OCI-LY1 (cell line): ENCODE results near the gene ALDH16A1.

ENCODE experiments used
- H2AFZ ChIP-seq: fragments of 200-600 bp; sonication (generic), shearing (Covaris generic); 2 replicates; pipeline ENCODE4 v1.6.0; 2014; ENCODE audit warnings: antibody characterized with exemption, mild to moderate bottlenecking, low read length
- H3F3A ChIP-seq: fragments of 200-600 bp; sonication (generic), shearing (Covaris generic); 2 replicates; pipeline ENCODE4 v1.6.0; 2014; ENCODE audit warnings: mild to moderate bottlenecking, antibody characterized with exemption, low read length, moderate library complexity; ENCODE audit not compliant: insufficient read depth
- H3K27ac ChIP-seq: fragments of 200-600 bp; sonication (generic); 2 replicates; pipeline ENCODE4 v1.5.1; 2014; ENCODE audit warnings: low read length, mixed run types, mild to moderate bottlenecking, low read depth; ENCODE audit not compliant: poor library complexity, severe bottlenecking
- H3K27me3 ChIP-seq: fragments of 200-600 bp; sonication (generic); 2 replicates; pipeline ENCODE4 v1.6.0; 2014; ENCODE audit warnings: antibody characterized with exemption, mild to moderate bottlenecking, low read length, moderate library complexity; ENCODE audit not compliant: insufficient read depth
- H3K36me3 ChIP-seq: fragments of 200-600 bp; sonication (generic); 2 replicates; pipeline ENCODE4 v1.6.1; 2014; ENCODE audit warnings: mild to moderate bottlenecking, antibody characterized with exemption, low read length, moderate library complexity, mixed read lengths; ENCODE audit not compliant: insufficient read depth
- H3K4me1 ChIP-seq: fragments of 200-600 bp; sonication (generic); 2 replicates; pipeline ENCODE4 v1.5.1; 2014; ENCODE audit warnings: mild to moderate bottlenecking, low read length, moderate library complexity; ENCODE audit not compliant: insufficient read depth, severe bottlenecking
- H3K4me2 ChIP-seq: fragments of 200-600 bp; sonication (generic), shearing (Covaris generic); 2 replicates; pipeline ENCODE4 v1.6.1; 2014; ENCODE audit warnings: low read length
- H3K4me3 ChIP-seq: fragments of 200-600 bp; sonication (generic); 2 replicates; pipeline ENCODE4 v1.5.1; 2014; ENCODE audit warnings: low read length, low read depth, mild to moderate bottlenecking, mixed read lengths; ENCODE audit not compliant: poor library complexity, severe bottlenecking
- H3K79me2 ChIP-seq: fragments of 200-600 bp; shearing (Covaris generic); 2 replicates; pipeline ENCODE4 v1.6.1; 2016; ENCODE audit warnings: mixed run types, low read length, mixed read lengths; ENCODE audit not compliant: insufficient read depth
- H3K9ac ChIP-seq: fragments of 200-600 bp; sonication (generic), shearing (Covaris generic); 2 replicates; pipeline ENCODE4 v1.6.1; 2014; ENCODE audit warnings: mild to moderate bottlenecking, low read length, mixed read lengths
- H3K9me2 ChIP-seq: fragments of 200-600 bp; sonication (generic), shearing (Covaris generic); 2 replicates; pipeline ENCODE4 v1.6.1; 2014; ENCODE audit warnings: low read depth, mild to moderate bottlenecking, low read length, mixed read lengths
- H3K9me3 ChIP-seq: fragments of 200-600 bp; shearing (Covaris generic); 2 replicates; pipeline ENCODE4 v1.6.1; 2014; ENCODE audit warnings: low read length, mixed read lengths
- H4K20me1 ChIP-seq: fragments of 200-600 bp; sonication (generic), shearing (Covaris generic); 2 replicates; pipeline ENCODE4 v1.6.0; 2016; ENCODE audit warnings: mild to moderate bottlenecking, low read length; ENCODE audit not compliant: insufficient read depth
- EZH2 ChIP-seq: fragments of 200-600 bp; sonication (generic), shearing (Covaris generic); IDR thresholded peaks from 2 replicates; pipeline ENCODE4 v1.8.0; 2017; ENCODE audit warnings: borderline replicate concordance, mixed run types, mild to moderate bottlenecking, antibody characterized with exemption, low read length, moderate library complexity, mixed read lengths
- TF ChIP-seq, protein P1 (sequence below): fragments of 200-600 bp; sonication (generic), shearing (Covaris generic); IDR thresholded peaks from 2 replicates; pipeline ENCODE4 v1.5.1; 2017; ENCODE audit warnings: mild to moderate bottlenecking, antibody characterized with exemption, low read length, moderate library complexity, mixed read lengths

ALDH16A1 gene

DNA sequence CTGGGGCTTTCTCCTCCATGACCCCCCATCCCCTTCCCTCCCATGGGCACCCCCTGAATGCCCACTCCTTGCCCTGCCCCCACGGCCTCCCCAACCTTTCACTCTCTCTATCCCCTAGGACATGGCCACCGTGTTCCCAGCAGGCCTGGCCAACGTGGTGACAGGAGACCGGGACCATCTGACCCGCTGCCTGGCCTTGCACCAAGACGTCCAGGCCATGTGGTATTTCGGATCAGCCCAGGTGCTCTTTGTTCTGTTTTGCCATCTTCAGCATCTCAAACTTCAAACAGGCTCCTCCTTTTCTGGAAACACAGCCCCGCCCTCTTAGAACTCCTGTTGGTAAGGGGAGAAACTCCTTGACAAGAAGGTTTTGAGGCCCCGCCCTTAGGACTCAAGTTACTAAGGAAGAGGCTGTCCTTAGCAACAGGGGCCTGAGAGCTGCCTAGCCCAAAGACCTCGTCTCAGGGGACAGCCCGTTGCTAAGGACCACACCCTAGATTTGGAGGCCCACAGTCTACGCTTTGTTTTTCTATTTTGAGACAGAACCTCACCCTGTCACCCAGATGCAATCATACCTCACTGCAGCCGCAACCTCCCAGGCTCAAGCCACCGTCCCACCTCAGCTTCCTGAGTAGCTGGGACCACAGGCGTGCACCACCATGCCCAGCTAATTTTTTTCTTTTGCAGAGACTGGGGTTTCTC, 15.9 kb downstream of the ALDH16A1 start:
- Histone ChIP-seq H4K20me1 (no peaks in the 10 kb centered on the region), H3K27ac (peak overlapping the region; percentile 57), H3K27me3 (no peaks in the 10 kb centered on the region), H3K36me3 (peaks cover 4% of the 10 kb centered on the region), H3K9ac (no peak overlapping the region), H3K9me3 (no peaks in the 10 kb centered on the region), H3K4me3 (no peak overlapping the region), H3F3A (no peaks in the 10 kb centered on the region), H3K9me2 (no peaks in the 10 kb centered on the region), H2AFZ (no peak overlapping the region), H3K4me1 (peaks cover 31% of the 10 kb centered on the region), H3K79me2 (no peaks in the 10 kb centered on the region), H3K4me2 (no peak overlapping the region)
- TF ChIP-seq, protein P1, sequence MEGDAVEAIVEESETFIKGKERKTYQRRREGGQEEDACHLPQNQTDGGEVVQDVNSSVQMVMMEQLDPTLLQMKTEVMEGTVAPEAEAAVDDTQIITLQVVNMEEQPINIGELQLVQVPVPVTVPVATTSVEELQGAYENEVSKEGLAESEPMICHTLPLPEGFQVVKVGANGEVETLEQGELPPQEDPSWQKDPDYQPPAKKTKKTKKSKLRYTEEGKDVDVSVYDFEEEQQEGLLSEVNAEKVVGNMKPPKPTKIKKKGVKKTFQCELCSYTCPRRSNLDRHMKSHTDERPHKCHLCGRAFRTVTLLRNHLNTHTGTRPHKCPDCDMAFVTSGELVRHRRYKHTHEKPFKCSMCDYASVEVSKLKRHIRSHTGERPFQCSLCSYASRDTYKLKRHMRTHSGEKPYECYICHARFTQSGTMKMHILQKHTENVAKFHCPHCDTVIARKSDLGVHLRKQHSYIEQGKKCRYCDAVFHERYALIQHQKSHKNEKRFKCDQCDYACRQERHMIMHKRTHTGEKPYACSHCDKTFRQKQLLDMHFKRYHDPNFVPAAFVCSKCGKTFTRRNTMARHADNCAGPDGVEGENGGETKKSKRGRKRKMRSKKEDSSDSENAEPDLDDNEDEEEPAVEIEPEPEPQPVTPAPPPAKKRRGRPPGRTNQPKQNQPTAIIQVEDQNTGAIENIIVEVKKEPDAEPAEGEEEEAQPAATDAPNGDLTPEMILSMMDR, result no peak
- no peak for TF ChIP-seq EZH2

DNA sequence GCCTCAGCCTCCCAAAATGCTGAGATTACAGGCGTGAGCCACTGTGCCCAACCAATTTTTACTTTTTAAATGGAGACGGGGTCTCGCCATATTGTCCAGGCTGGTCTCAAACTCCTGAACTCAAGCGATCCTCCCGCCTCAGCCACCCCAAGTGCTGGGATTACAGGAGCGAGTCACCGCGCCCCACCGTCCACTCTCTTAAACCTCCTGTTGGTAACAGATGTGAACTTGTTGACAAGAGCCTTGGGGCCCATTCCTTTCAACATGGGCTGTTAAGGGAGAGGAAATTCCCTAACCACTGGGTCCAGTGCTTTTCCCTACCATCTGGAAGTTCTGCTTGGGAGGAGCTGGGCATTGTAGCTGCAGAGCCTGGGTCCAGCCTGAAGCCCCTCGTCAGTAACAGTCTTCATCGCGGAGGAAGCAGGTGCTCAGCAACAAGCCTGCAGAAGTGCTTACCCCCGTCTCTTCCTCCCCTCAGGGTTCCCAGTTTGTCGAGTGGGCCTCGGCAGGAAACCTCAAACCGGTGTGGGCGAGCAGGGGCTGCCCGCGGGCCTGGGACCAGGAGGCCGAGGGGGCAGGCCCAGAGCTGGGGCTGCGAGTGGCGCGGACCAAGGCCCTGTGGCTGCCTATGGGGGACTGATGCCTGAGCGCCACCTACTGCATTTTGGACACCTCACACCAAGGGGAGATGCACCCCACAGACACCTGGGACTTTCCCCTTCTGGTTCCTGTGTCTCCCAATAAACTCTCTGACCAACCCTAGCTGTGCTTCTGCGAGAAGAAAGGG, 17.0 kb downstream of the ALDH16A1 start:
- Histone ChIP-seq H2AFZ (no peak overlapping the region), H3K9ac (no peak overlapping the region), H3K4me1 (peaks cover 38% of the 10 kb centered on the region), H4K20me1 (no peaks in the 10 kb centered on the region), H3K27ac (peak overlapping the region; percentile 21), H3K36me3 (peaks cover 4% of the 10 kb centered on the region), H3K4me3 (no peak overlapping the region), H3K27me3 (no peaks in the 10 kb centered on the region), H3K79me2 (no peaks in the 10 kb centered on the region), H3K9me3 (no peaks in the 10 kb centered on the region), H3K9me2 (no peaks in the 10 kb centered on the region), H3F3A (no peaks in the 10 kb centered on the region), H3K4me2 (no peak overlapping the region)
- TF ChIP-seq, protein P1, result peak; percentile 78
- TF ChIP-seq EZH2, result no peak

DNA sequence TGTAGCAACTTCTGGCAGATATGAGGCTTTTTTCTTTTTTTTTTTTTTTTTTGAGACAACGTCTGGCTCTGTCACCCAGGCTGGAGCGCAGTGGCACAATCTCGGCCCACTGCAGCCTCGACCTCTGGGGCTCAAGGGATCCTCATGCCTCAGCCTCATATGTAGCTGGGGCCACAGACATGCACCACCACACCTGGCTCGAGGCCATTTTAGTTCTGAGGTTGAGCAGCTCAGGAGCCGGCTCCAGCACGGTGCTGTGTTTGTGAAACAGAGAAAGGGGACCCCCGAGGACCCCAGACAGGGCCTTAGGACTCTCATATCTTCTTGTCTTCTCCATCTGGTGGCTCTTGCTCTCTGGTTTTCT, 17.6 kb downstream of the ALDH16A1 start:
- no peak for TF ChIP-seq EZH2
- TF ChIP-seq, protein P1, result no peak
- Histone ChIP-seq H4K20me1 (no peaks in the 10 kb centered on the region), H3K27me3 (no peaks in the 10 kb centered on the region), H3K36me3 (peaks cover 4% of the 10 kb centered on the region), H3F3A (no peaks in the 10 kb centered on the region), H3K4me1 (peaks cover 44% of the 10 kb centered on the region), H3K9me3 (no peaks in the 10 kb centered on the region), H3K9me2 (no peaks in the 10 kb centered on the region), H3K4me3 (no peak overlapping the region), H3K4me2 (no peak overlapping the region), H2AFZ (no peak overlapping the region), H3K9ac (no peak overlapping the region), H3K27ac (peak overlapping the region; percentile 21), H3K79me2 (no peaks in the 10 kb centered on the region)
